ENCODE results near the gene HOXA4. TPM values are rescaled to one million over a fixed set of nuclear protein-coding genes. Genes with fewer than 3 reads are reported as not detected.

Gene HOXA4
- total RNA-seq, 1 experiment from 2014 or later, result 4.8 TPM

GRCh38 chr7:27142580-27143022 lies 12.0 kb upstream of the HOXA4 start:
- Histone ChIP-seq H3K36me3 (ENCODE audit: control insufficient read depth, insufficient read depth, low read length) (no peaks in the 10 kb centered on the region; the same call in 1 of the 2 replicates), H3K27me3 (replicated peaks; ENCODE audit: control insufficient read depth, insufficient read depth, low read length) (no peaks in the 10 kb centered on the region), H3K4me3 (ENCODE audit: low read depth, low read length) (peak overlapping the region; percentile 57), H3K9me3 (no peaks in the 10 kb centered on the region), H3K4me1 (0 out of 2 replicates have a peak, but pooled peaks cover 6% of the 10 kb centered on the region)
- DNase-seq, result peak in 1 of 2 experiments; percentile 7
- ChIA-PET CTCF (interaction anchor here (0.6 to 1.5 kb wide), 3 partner anchors 105 to 289 kb away, joined by 3 to 4 read pairs (median 4); partner anchors contain the start of gene SKAP2), POLR2A (interaction anchor here (1.1 kb wide), 1 partner anchor 21 kb away, joined by 3 read pairs; no protein-coding TSS in a partner anchor)
- H3K4me3 Mint-ChIP-seq (ENCODE audit: unreplicated experiment), result peak overlapping the region; percentile 78
- H3K36me3 Mint-ChIP-seq (ENCODE audit: insufficient read depth, unreplicated experiment), result peaks cover 11% of the 10 kb centered on the region
- H3K4me1 Mint-ChIP-seq (ENCODE audit: low read depth, unreplicated experiment), result no peaks in the 10 kb centered on the region
- peak overlapping the region; percentile 13 for H3K27ac Mint-ChIP-seq (ENCODE audit: unreplicated experiment)
- no peaks in the 10 kb centered on the region for H3K9me3 Mint-ChIP-seq (ENCODE audit: unreplicated experiment)
- TF ChIP-seq, protein P1, sequence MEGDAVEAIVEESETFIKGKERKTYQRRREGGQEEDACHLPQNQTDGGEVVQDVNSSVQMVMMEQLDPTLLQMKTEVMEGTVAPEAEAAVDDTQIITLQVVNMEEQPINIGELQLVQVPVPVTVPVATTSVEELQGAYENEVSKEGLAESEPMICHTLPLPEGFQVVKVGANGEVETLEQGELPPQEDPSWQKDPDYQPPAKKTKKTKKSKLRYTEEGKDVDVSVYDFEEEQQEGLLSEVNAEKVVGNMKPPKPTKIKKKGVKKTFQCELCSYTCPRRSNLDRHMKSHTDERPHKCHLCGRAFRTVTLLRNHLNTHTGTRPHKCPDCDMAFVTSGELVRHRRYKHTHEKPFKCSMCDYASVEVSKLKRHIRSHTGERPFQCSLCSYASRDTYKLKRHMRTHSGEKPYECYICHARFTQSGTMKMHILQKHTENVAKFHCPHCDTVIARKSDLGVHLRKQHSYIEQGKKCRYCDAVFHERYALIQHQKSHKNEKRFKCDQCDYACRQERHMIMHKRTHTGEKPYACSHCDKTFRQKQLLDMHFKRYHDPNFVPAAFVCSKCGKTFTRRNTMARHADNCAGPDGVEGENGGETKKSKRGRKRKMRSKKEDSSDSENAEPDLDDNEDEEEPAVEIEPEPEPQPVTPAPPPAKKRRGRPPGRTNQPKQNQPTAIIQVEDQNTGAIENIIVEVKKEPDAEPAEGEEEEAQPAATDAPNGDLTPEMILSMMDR (IDR thresholded peaks at IDR 0.05; ENCODE audit: insufficient read depth in 1 of 2, low read depth in 1 of 2, low read length in 1 of 2, severe bottlenecking in 1 of 2, unreplicated experiment in 1 of 2), result no peak
- BruUV-seq (replicated peaks), result no TSS peak
- intact Hi-C loops (cut with micrococcal nuclease; ENCODE audit: unreplicated experiment), result no loop called here
- no peaks in the 10 kb centered on the region for H3K27me3 Mint-ChIP-seq (ENCODE audit: insufficient read depth, unreplicated experiment)

- Mint-ChIP-seq H3K4me1 (ENCODE audit: low read depth, unreplicated experiment) (no peaks in the 10 kb centered on the region), H3K36me3 (ENCODE audit: insufficient read depth, unreplicated experiment) (peaks cover 11% of the 10 kb centered on the region), H3K9me3 (ENCODE audit: unreplicated experiment) (no peaks in the 10 kb centered on the region), H3K27ac (ENCODE audit: unreplicated experiment) (peak overlapping the region; percentile 13), H3K4me3 (ENCODE audit: unreplicated experiment) (peak overlapping the region; percentile 78), H3K27me3 (ENCODE audit: insufficient read depth, unreplicated experiment) (no peaks in the 10 kb centered on the region)
- peak in 1 of 2 experiments; percentile 26 for DNase-seq
- POLR2A ChIA-PET, result no interaction called here
- Histone ChIP-seq H3K4me3 (ENCODE audit: low read depth, low read length) (peak overlapping the region; percentile 57), H3K4me1 (0 out of 2 replicates have a peak, but pooled peaks cover 2% of the 10 kb centered on the region), H3K27me3 (replicated peaks; ENCODE audit: control insufficient read depth, insufficient read depth, low read length) (no peaks in the 10 kb centered on the region), H3K9me3 (no peaks in the 10 kb centered on the region), H3K36me3 (ENCODE audit: control insufficient read depth, insufficient read depth, low read length) (no peaks in the 10 kb centered on the region; the same call in 1 of the 2 replicates)
- no TSS peak for BruUV-seq (replicated peaks)
- TF ChIP-seq, protein P1 (IDR thresholded peaks at IDR 0.05; ENCODE audit: insufficient read depth in 1 of 2, low read depth in 1 of 2, low read length in 1 of 2, severe bottlenecking in 1 of 2, unreplicated experiment in 1 of 2), result no peak
- intact Hi-C loops (cut with micrococcal nuclease; ENCODE audit: unreplicated experiment), result no loop called here
- CTCF ChIA-PET, result interaction anchor here (0.6 to 1.3 kb wide), 4 partner anchors 14 to 288 kb away, joined by 3 to 4 read pairs (median 3); partner anchors contain the start of gene HOXA7
Measured at GRCh38 chr7:27141923-27142579, 11.5 kb upstream of the HOXA4 start.

- no TSS peak for BruUV-seq (replicated peaks)
- ChIA-PET POLR2A (no interaction called here), CTCF (interaction anchor here (0.9 to 1.3 kb wide), 2 partner anchors 15 to 20 kb away, joined by 3 read pairs; partner anchors contain the start of gene HOXA7)
- H3K36me3 ChIP-seq (ENCODE audit: control insufficient read depth, insufficient read depth, low read length), result no peaks in the 10 kb centered on the region; the same call in 1 of the 2 replicates
- H3K27me3 ChIP-seq (replicated peaks; ENCODE audit: control insufficient read depth, insufficient read depth, low read length), result no peaks in the 10 kb centered on the region
- Mint-ChIP-seq H3K4me1 (ENCODE audit: low read depth, unreplicated experiment) (no peaks in the 10 kb centered on the region), H3K27ac (ENCODE audit: unreplicated experiment) (no peak overlapping the region), H3K36me3 (ENCODE audit: insufficient read depth, unreplicated experiment) (peaks cover 11% of the 10 kb centered on the region), H3K9me3 (ENCODE audit: unreplicated experiment) (no peaks in the 10 kb centered on the region), H3K4me3 (ENCODE audit: unreplicated experiment) (no peak overlapping the region), H3K27me3 (ENCODE audit: insufficient read depth, unreplicated experiment) (no peaks in the 10 kb centered on the region)
- H3K9me3 ChIP-seq, result no peaks in the 10 kb centered on the region
- no peak for DNase-seq
- intact Hi-C loops (cut with micrococcal nuclease; ENCODE audit: unreplicated experiment), result no loop called here
- H3K4me1 ChIP-seq, result no peaks in the 10 kb centered on the region
- no peak overlapping the region for H3K4me3 ChIP-seq (ENCODE audit: low read depth, low read length)
- TF ChIP-seq, protein P1 (IDR thresholded peaks at IDR 0.05; ENCODE audit: insufficient read depth in 1 of 2, low read depth in 1 of 2, low read length in 1 of 2, severe bottlenecking in 1 of 2, unreplicated experiment in 1 of 2), result no peak
Measured at GRCh38 chr7:27141137-27141922, 10.8 kb upstream of the HOXA4 start.

Measured in Caco-2 (cell line).